K562 (cell line): ENCODE measurements around the gene KCNJ14. TPM values are rescaled to one million over a fixed set of nuclear protein-coding genes. Genes with fewer than 3 reads are reported as not detected.

Experiments
- BHLHE40 ChIP-seq: IDR thresholded peaks from 2 replicates; pipeline ENCODE4 v1.6.1; 2011; ENCODE audit warnings: low read length, improper control_type of control experiment
- CBX2 ChIP-seq: fragments of 200-600 bp; sonication (generic); IDR thresholded peaks from one replicate; pipeline ENCODE4 v1.6.1; 2012; ENCODE audit warnings: mild to moderate bottlenecking, low read length, inconsistent platforms; ENCODE audit not compliant: insufficient read depth, poor library complexity, severe bottlenecking
- FOXK2 ChIP-seq, 2 experiments: fragments of 450-650 bp; IDR thresholded peaks in 1 of 2; conservative IDR thresholded peaks in 1 of 2; 2 replicates each; pipeline ENCODE4 v1.6.1; 2016; ENCODE audit warnings: low read depth in 2 of 2, mild to moderate bottlenecking in 1 of 2
- ILF3 ChIP-seq: fragments of 450-650 bp; IDR thresholded peaks from 2 replicates; pipeline ENCODE4 v1.6.1; 2018; ENCODE audit warnings: antibody characterized with exemption, mild to moderate bottlenecking, moderate library complexity, borderline replicate concordance
- KDM1A ChIP-seq, 2 experiments: fragments of 450-650 bp; IDR thresholded peaks; 2 replicates each; pipeline ENCODE4 v1.6.1; 2016; ENCODE audit warnings: mild to moderate bottlenecking in 2 of 2
- NEUROD1 ChIP-seq: fragments of 150-350 bp; IDR thresholded peaks from 2 replicates; pipeline ENCODE4 v1.6.1; 2014; ENCODE audit warnings: borderline replicate concordance, low read length, low read depth; ENCODE audit not compliant: partially characterized antibody
- NONO ChIP-seq, 2 experiments: fragments of 200-400 bp in 1 of 2; fragments of 450-650 bp in 1 of 2; formaldehyde crosslinking in 1 of 2; IDR thresholded peaks; 2 replicates each; pipeline ENCODE4 v1.6.1; 2017; ENCODE audit warnings: low read depth in 2 of 2, mild to moderate bottlenecking in 2 of 2, moderate library complexity in 2 of 2, low read length in 1 of 2
- NR4A1 ChIP-seq, 2 experiments: fragments of 250-450 bp in 1 of 2; fragments of 450-650 bp in 1 of 2; sonication (Bioruptor Pico) in 1 of 2; IDR thresholded peaks; 2 replicates each; pipeline versions ENCODE4 v1.4.0 to v1.6.1; 2016 to 2020; ENCODE audit warnings: mild to moderate bottlenecking in 2 of 2, missing compliant biosample characterization in 1 of 2, missing genetic modification characterization in 1 of 2, moderate library complexity in 1 of 2
- PHF20 ChIP-seq: fragments of 450-650 bp; IDR thresholded peaks from 2 replicates; pipeline ENCODE4 v1.6.1; 2018; ENCODE audit not compliant: partially characterized antibody
- POLR2B ChIP-seq: fragments of 450-650 bp; IDR thresholded peaks from 2 replicates; pipeline ENCODE4 v1.6.1; 2018; ENCODE audit warnings: low read depth; ENCODE audit not compliant: partially characterized antibody
- PTRF ChIP-seq: fragments of 450-650 bp; IDR thresholded peaks from 2 replicates; pipeline ENCODE4 v1.6.1; 2016; ENCODE audit warnings: mild to moderate bottlenecking, missing genetic modification characterization, missing compliant biosample characterization
- RBBP5 ChIP-seq: fragments of 200-600 bp; sonication (generic); IDR thresholded peaks from 2 replicates; pipeline ENCODE4 v1.6.1; 2012; ENCODE audit warnings: borderline replicate concordance, mild to moderate bottlenecking, low read length, control low read depth, inconsistent platforms; ENCODE audit not compliant: insufficient read depth, poor library complexity, severe bottlenecking
- SREBF2 ChIP-seq: sonication (generic); formaldehyde crosslinking; IDR thresholded peaks from 2 replicates; pipeline ENCODE4 v1.4.0; 2020; ENCODE audit warnings: mild to moderate bottlenecking, missing genetic modification reagents
- XRCC5 ChIP-seq: fragments of 200-400 bp; formaldehyde crosslinking; IDR thresholded peaks from 2 replicates; pipeline ENCODE4 v1.6.1; 2017; ENCODE audit warnings: low read depth, mild to moderate bottlenecking, low read length
- ZC3H4 ChIP-seq: sonication (generic); formaldehyde crosslinking; IDR thresholded peaks from 2 replicates; pipeline ENCODE4 v1.9.0; 2021; ENCODE audit warnings: missing genetic modification reagents, borderline replicate concordance
- ZFP30 ChIP-seq: fragments of 250-450 bp; sonication (Bioruptor Pico); IDR thresholded peaks from 2 replicates; pipeline ENCODE4 v1.8.0; 2022; ENCODE audit warnings: moderate library complexity, mild to moderate bottlenecking, inconsistent platforms, borderline replicate concordance
- ZNF3 ChIP-seq: fragments of 250-450 bp; sonication (Bioruptor Pico); IDR thresholded peaks from 2 replicates; pipeline ENCODE4 v1.5.0; 2021; ENCODE audit warnings: mild to moderate bottlenecking, moderate library complexity
- ZNF717 ChIP-seq: fragments of 250-450 bp; sonication (Bioruptor Pico); IDR thresholded peaks from 2 replicates; pipeline ENCODE4 v1.5.0; 2021
- polyA plus RNA-seq, 8 experiments: library from polyadenylated mRNA; depleted of rRNA in 4 of 8; stranded (reverse) in 5 of 8; unstranded in 3 of 8; fragments of >200 nt; fragmentation: Nextera tagmentation in 2 of 8; fragmentation: Illumina TruSeq in 1 of 8; extraction: Ambion mirVana in 2 of 8; extraction: Trizol in 1 of 8; gene quantifications; 2 replicates each; pipeline versions ENCODE4 v1.2.1 to v1.2.3, GENCODE V29; 2011 to 2014; ENCODE audit warnings: inconsistent platforms in 1 of 8, missing spikeins in 1 of 8
- total RNA-seq, 7 experiments: library from RNA; depleted of rRNA in 6 of 7; stranded (reverse); fragments of >200 nt in 6 of 7; fragmentation: Illumina TruSeq in 2 of 7; extraction: Trizol in 2 of 7; gene quantifications; 2 replicates each; pipeline versions ENCODE4 v1.2.1 to v1.2.3, GENCODE V29; 2011 to 2021; ENCODE audit warnings: low replicate concordance in 1 of 7
- TF ChIP-seq, protein P1 (sequence below): fragments of 450-650 bp; IDR thresholded peaks from 2 replicates; pipeline ENCODE4 v1.6.1; 2017; ENCODE audit warnings: antibody characterized with exemption, mild to moderate bottlenecking
- TF ChIP-seq, protein P2 (sequence below), 2 experiments: fragments of 450-650 bp; conservative IDR thresholded peaks; 2 replicates each; pipeline ENCODE4 v1.6.1; 2017; ENCODE audit warnings: mild to moderate bottlenecking in 2 of 2, moderate library complexity in 2 of 2
- TF ChIP-seq, protein P3 (sequence below): sonication (generic); formaldehyde crosslinking; IDR thresholded peaks from 2 replicates; pipeline ENCODE4 v1.8.0; 2022; ENCODE audit warnings: mild to moderate bottlenecking, missing genetic modification reagents

KCNJ14 gene
- total and polyA plus RNA-seq, 9 of the 15 experiments (the other 6 are each of a cell fraction or from before 2014, with no cell fraction given): 0.15 to 1.6 (median 0.49) TPM

DNA sequence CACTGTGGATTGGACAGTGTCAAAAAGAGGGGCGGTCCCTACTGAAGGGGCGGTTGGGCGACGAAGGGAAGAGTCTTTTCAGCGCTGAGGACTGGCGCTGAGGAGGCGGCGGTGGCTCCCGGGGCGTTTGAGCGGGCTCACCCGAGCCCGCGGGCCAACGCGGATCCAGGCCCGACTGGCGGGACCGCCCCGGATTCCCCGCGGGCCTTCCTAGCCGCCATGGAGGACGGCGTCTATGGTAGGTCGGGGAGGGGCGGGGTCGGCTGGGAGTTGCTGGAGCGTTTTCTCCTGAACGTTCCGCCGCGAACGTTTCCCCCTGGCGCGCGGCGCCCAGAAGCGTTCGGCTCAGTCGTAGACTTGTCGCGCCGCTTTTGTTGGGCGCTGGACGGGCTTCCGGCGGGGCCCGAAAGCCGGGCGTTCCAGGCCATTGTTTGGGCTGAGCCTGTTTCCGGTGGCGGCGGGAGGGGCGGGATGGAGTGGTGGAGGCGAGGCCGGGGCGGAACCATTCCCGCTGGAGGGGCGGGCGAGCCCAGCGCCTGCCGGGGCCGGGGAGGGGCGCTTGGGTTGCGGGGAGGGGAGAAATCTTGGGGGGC lies 14.0 kb downstream of the KCNJ14 start, which contains the start of gene CYTH2 (continued):
- TF ChIP-seq NONO (IDR thresholded peaks at IDR 0.05; ENCODE audit: low read depth in 2 of 2, low read length in 1 of 2): peak in 1 of 2 experiments; percentile 77; a peak in 3 of 4 replicates
- no peak for TF ChIP-seq SREBF2 (CRISPR knock-in tag)
- no peak for TF ChIP-seq KDM1A (IDR thresholded peaks at IDR 0.05)
- peak; percentile 70 for TF ChIP-seq NEUROD1
- peak; percentile 78 for TF ChIP-seq RBBP5
- no peak for TF ChIP-seq ZNF3
- no peak for TF ChIP-seq BHLHE40
- TF ChIP-seq, protein P1, sequence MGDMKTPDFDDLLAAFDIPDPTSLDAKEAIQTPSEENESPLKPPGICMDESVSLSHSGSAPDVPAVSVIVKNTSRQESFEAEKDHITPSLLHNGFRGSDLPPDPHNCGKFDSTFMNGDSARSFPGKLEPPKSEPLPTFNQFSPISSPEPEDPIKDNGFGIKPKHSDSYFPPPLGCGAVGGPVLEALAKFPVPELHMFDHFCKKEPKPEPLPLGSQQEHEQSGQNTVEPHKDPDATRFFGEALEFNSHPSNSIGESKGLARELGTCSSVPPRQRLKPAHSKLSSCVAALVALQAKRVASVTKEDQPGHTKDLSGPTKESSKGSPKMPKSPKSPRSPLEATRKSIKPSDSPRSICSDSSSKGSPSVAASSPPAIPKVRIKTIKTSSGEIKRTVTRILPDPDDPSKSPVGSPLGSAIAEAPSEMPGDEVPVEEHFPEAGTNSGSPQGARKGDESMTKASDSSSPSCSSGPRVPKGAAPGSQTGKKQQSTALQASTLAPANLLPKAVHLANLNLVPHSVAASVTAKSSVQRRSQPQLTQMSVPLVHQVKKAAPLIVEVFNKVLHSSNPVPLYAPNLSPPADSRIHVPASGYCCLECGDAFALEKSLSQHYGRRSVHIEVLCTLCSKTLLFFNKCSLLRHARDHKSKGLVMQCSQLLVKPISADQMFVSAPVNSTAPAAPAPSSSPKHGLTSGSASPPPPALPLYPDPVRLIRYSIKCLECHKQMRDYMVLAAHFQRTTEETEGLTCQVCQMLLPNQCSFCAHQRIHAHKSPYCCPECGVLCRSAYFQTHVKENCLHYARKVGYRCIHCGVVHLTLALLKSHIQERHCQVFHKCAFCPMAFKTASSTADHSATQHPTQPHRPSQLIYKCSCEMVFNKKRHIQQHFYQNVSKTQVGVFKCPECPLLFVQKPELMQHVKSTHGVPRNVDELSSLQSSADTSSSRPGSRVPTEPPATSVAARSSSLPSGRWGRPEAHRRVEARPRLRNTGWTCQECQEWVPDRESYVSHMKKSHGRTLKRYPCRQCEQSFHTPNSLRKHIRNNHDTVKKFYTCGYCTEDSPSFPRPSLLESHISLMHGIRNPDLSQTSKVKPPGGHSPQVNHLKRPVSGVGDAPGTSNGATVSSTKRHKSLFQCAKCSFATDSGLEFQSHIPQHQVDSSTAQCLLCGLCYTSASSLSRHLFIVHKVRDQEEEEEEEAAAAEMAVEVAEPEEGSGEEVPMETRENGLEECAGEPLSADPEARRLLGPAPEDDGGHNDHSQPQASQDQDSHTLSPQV: no peak
- no peak; the same call in 1 of the 2 replicates for TF ChIP-seq ILF3
- no peak for TF ChIP-seq ZFP30 (CRISPR knock-in tag)
- TF ChIP-seq, protein P2, sequence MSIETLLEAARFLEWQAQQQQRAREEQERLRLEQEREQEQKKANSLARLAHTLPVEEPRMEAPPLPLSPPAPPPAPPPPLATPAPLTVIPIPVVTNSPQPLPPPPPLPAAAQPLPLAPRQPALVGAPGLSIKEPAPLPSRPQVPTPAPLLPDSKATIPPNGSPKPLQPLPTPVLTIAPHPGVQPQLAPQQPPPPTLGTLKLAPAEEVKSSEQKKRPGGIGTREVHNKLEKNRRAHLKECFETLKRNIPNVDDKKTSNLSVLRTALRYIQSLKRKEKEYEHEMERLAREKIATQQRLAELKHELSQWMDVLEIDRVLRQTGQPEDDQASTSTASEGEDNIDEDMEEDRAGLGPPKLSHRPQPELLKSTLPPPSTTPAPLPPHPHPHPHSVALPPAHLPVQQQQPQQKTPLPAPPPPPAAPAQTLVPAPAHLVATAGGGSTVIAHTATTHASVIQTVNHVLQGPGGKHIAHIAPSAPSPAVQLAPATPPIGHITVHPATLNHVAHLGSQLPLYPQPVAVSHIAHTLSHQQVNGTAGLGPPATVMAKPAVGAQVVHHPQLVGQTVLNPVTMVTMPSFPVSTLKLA (conservative IDR thresholded peaks at IDR 0.05): 0 out of 4 replicates have a peak, but pooled peaks of 1 of the 2 experiments have one; percentile 63
- TF ChIP-seq POLR2B: peak; percentile 94
- TF ChIP-seq CBX2: no peak
- TF ChIP-seq PTRF (tag): no peak
- no peak for TF ChIP-seq ZNF717 (CRISPR knock-in tag)
- no peak for TF ChIP-seq ZC3H4 (CRISPR knock-in tag)
- peak; percentile 75 for TF ChIP-seq PHF20
- 0 out of 2 replicates have a peak, but pooled peaks have one; percentile 59 for TF ChIP-seq NR4A1 (CRISPR knock-in tag; IDR thresholded peaks at IDR 0.05)
- TF ChIP-seq NR4A1 (tag; IDR thresholded peaks at IDR 0.05): no peak
- peak; percentile 11 to 55; a peak in 2 of 4 replicates for TF ChIP-seq FOXK2 (conservative IDR thresholded peaks at IDR 0.05 in 1 of 2, IDR thresholded peaks at IDR 0.05 in 1 of 2; ENCODE audit: low read depth in 2 of 2)
- TF ChIP-seq XRCC5: 0 out of 2 replicates have a peak, but pooled peaks have one; percentile 21
- TF ChIP-seq, protein P3, sequence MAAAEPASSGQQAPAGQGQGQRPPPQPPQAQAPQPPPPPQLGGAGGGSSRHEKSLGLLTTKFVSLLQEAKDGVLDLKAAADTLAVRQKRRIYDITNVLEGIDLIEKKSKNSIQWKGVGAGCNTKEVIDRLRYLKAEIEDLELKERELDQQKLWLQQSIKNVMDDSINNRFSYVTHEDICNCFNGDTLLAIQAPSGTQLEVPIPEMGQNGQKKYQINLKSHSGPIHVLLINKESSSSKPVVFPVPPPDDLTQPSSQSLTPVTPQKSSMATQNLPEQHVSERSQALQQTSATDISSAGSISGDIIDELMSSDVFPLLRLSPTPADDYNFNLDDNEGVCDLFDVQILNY (CRISPR knock-in tag): no peak
